Measurements from ENCODE around the gene CSNK2A1.

DNA sequence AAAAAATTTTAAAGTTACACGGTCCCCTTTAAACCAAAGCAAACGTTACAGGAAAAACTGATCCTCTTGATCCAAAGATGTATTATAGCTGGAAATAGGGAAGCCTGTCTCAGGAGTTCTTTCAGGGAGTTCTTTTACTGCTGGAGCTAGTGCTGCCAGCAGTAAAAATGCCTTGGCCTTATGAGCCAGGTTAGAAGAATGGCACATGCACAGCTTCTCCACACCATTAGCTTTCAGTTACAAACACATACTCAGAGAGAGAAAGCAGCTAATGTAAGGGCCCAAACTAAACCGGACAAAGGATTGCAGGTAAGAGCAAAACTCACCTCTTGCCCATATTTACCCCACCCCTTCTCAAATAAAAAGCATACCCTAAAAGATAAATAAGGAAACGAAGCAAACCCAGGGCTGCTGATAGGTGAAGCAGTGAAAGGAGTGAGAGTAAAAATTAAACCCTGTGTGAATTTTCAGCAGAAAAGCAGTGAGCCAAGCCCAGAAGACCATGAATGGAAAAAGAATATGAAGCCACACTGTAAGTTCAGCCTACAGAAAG lies 100.3 kb downstream of the CSNK2A1 start:
- TF ChIP-seq, protein P1, sequence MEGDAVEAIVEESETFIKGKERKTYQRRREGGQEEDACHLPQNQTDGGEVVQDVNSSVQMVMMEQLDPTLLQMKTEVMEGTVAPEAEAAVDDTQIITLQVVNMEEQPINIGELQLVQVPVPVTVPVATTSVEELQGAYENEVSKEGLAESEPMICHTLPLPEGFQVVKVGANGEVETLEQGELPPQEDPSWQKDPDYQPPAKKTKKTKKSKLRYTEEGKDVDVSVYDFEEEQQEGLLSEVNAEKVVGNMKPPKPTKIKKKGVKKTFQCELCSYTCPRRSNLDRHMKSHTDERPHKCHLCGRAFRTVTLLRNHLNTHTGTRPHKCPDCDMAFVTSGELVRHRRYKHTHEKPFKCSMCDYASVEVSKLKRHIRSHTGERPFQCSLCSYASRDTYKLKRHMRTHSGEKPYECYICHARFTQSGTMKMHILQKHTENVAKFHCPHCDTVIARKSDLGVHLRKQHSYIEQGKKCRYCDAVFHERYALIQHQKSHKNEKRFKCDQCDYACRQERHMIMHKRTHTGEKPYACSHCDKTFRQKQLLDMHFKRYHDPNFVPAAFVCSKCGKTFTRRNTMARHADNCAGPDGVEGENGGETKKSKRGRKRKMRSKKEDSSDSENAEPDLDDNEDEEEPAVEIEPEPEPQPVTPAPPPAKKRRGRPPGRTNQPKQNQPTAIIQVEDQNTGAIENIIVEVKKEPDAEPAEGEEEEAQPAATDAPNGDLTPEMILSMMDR (IDR thresholded peaks at IDR 0.05; ENCODE audit: low read length), result no peak
- TF ChIP-seq EZH2 (optimal IDR thresholded peaks at IDR 0.05; ENCODE audit: low read depth, low read length), result no peak
- TF ChIP-seq EZH2phosphoT487 (IDR thresholded peaks at IDR 0.05; ENCODE audit: low read length), result no peak

Measured in MM.1S (cell line).